KMS-11 (cell line): ENCODE measurements around the gene C16orf74.

Experiments
- H2AFZ ChIP-seq: fragments of 200-600 bp; sonication (generic); 2 replicates; pipeline ENCODE4 v1.6.1; 2016; ENCODE audit warnings: antibody characterized with exemption, mixed run types, low read depth
- H3K27ac ChIP-seq: fragments of 200-600 bp; sonication (generic); 2 replicates; pipeline ENCODE4 v1.6.1; 2016; ENCODE audit warnings: mild to moderate bottlenecking, mixed run types
- H3K27me3 ChIP-seq: fragments of 200-600 bp; sonication (generic); 2 replicates; pipeline ENCODE4 v1.6.1; 2017; ENCODE audit warnings: mild to moderate bottlenecking, low read depth, mixed run types, moderate library complexity; ENCODE audit not compliant: insufficient read depth
- H3K36me3 ChIP-seq: fragments of 200-600 bp; sonication (generic); 2 replicates; pipeline ENCODE4 v1.6.1; 2017; ENCODE audit warnings: mild to moderate bottlenecking, mixed run types; ENCODE audit not compliant: insufficient read depth
- H3K4me1 ChIP-seq: fragments of 200-600 bp; sonication (generic); 2 replicates; pipeline ENCODE4 v1.6.1; 2016; ENCODE audit warnings: mild to moderate bottlenecking, low read depth, mixed run types; ENCODE audit not compliant: poor library complexity, severe bottlenecking
- H3K4me2 ChIP-seq: fragments of 200-600 bp; sonication (generic); 2 replicates; pipeline ENCODE4 v1.7.0; 2016; ENCODE audit warnings: mild to moderate bottlenecking, mixed run types
- H3K4me3 ChIP-seq: fragments of 200-600 bp; sonication (generic); IDR thresholded peaks from 2 replicates; pipeline ENCODE4 v1.6.1; 2017; ENCODE audit warnings: low read depth, low read length, mixed read lengths; ENCODE audit not compliant: insufficient read depth
- H3K79me2 ChIP-seq: fragments of 200-600 bp; sonication (generic); 2 replicates; pipeline ENCODE4 v1.6.1; 2016; ENCODE audit warnings: low read depth, mixed run types; ENCODE audit not compliant: insufficient read depth
- H3K9ac ChIP-seq: fragments of 200-600 bp; sonication (generic); 2 replicates; pipeline ENCODE4 v1.6.1; 2016; ENCODE audit warnings: mild to moderate bottlenecking, mixed run types
- H4K20me1 ChIP-seq: fragments of 200-600 bp; sonication (generic); 2 replicates; pipeline ENCODE4 v1.6.1; 2016; ENCODE audit warnings: mild to moderate bottlenecking, mixed run types; ENCODE audit not compliant: insufficient read depth
- CTCF ChIP-seq: fragments of 200-600 bp; sonication (generic); conservative IDR thresholded peaks from 2 replicates; pipeline ENCODE4 v1.6.1; 2017; ENCODE audit warnings: low read depth, mild to moderate bottlenecking, antibody characterized with exemption, low read length, moderate library complexity, mixed read lengths

The C16orf74 gene

GRCh38 chr16:85781156-85781555 is 30.3 kb upstream of the C16orf74 start:
- TF ChIP-seq CTCF, result no peak
- H3K27me3 ChIP-seq, result no peaks in the 10 kb centered on the region
- H2AFZ ChIP-seq, result no peak overlapping the region
- no peaks in the 10 kb centered on the region; the same call in 1 of the 2 replicates for H3K36me3 ChIP-seq
- H3K27ac ChIP-seq, result no peak overlapping the region
- no peaks in the 10 kb centered on the region for H3K4me1 ChIP-seq
- no peak overlapping the region for H3K4me2 ChIP-seq
- H3K9ac ChIP-seq, result no peak overlapping the region
- H3K79me2 ChIP-seq, result no peaks in the 10 kb centered on the region
- H4K20me1 ChIP-seq, result no peaks in the 10 kb centered on the region
- no peak overlapping the region for H3K4me3 ChIP-seq

- Histone ChIP-seq H3K27me3 (no peaks in the 10 kb centered on the region), H3K4me3 (no peak overlapping the region), H3K4me2 (no peak overlapping the region), H4K20me1 (no peaks in the 10 kb centered on the region), H3K4me1 (no peaks in the 10 kb centered on the region), H3K9ac (no peak overlapping the region), H3K27ac (no peak overlapping the region), H3K36me3 (no peaks in the 10 kb centered on the region; the same call in 1 of the 2 replicates), H3K79me2 (no peaks in the 10 kb centered on the region), H2AFZ (no peak overlapping the region)
- no peak for TF ChIP-seq CTCF
These were observed 29.4 kb upstream of the C16orf74 start for GRCh38 chr16:85780281-85780680.

GRCh38 chr16:85778873-85779272 is 28.0 kb upstream of the C16orf74 start:
- Histone ChIP-seq H3K27ac (no peak overlapping the region), H3K4me1 (no peaks in the 10 kb centered on the region), H3K9ac (no peak overlapping the region), H3K4me2 (no peak overlapping the region), H3K36me3 (no peaks in the 10 kb centered on the region; the same call in 1 of the 2 replicates), H4K20me1 (no peaks in the 10 kb centered on the region), H2AFZ (no peak overlapping the region), H3K27me3 (no peaks in the 10 kb centered on the region), H3K4me3 (no peak overlapping the region), H3K79me2 (no peaks in the 10 kb centered on the region)
- TF ChIP-seq CTCF, result no peak

- H3K4me3 ChIP-seq, result no peak overlapping the region
- H3K9ac ChIP-seq, result no peak overlapping the region
- no peaks in the 10 kb centered on the region for H4K20me1 ChIP-seq
- no peak overlapping the region for H3K27ac ChIP-seq
- H3K4me2 ChIP-seq, result no peak overlapping the region
- no peaks in the 10 kb centered on the region for H3K79me2 ChIP-seq
- H3K4me1 ChIP-seq, result no peaks in the 10 kb centered on the region
- no peak for TF ChIP-seq CTCF
- no peaks in the 10 kb centered on the region for H3K27me3 ChIP-seq
- H2AFZ ChIP-seq, result no peak overlapping the region
- no peaks in the 10 kb centered on the region for H3K36me3 ChIP-seq
These were observed 26.9 kb upstream of the C16orf74 start for GRCh38 chr16:85777583-85778310.
